H1 (cell line): ENCODE results near the gene PDK4. TPM values are rescaled to one million over a fixed set of nuclear protein-coding genes. Genes with fewer than 3 reads are reported as not detected.

Experiments
- polyA plus RNA-seq, 7 experiments: library from polyadenylated mRNA; depleted of rRNA in 3 of 7; stranded (reverse) in 5 of 7; unstranded in 2 of 7; fragments of >200 nt in 5 of 7; fragments of 200-250 nt in 2 of 7; gene quantifications; 1 replicate in 5 of 7; 2 replicates in 1 of 7; 4 replicates in 1 of 7; pipeline versions ENCODE4 v1.2.1 to v1.2.3, GENCODE V29; 2011 to 2013; ENCODE audit warnings: missing spikeins in 2 of 7, mixed read lengths in 2 of 7
- total RNA-seq: library from RNA; stranded (reverse); fragmentation: NEBNext Ultra II Directional; extraction: Animal tissue kit (Norgen Biotek cat#: 25700); gene quantifications from 2 replicates; pipeline ENCODE4 v1.2.1, GENCODE V29; 2021
- TF ChIP-seq, protein P1 (sequence below): fragments of 300-600 bp; sonication (generic); IDR thresholded peaks from 2 replicates; pipeline ENCODE4 v1.7.1; 2012; ENCODE audit warnings: low read length, moderate library complexity, mild to moderate bottlenecking, inconsistent platforms; ENCODE audit not compliant: insufficient replicate concordance

The PDK4 gene
- total and polyA plus RNA-seq, 2 of the 8 experiments (the other 6 are each of a cell fraction or from before 2014, with no cell fraction given): 0.26 TPM; not detected in 1

DNA sequence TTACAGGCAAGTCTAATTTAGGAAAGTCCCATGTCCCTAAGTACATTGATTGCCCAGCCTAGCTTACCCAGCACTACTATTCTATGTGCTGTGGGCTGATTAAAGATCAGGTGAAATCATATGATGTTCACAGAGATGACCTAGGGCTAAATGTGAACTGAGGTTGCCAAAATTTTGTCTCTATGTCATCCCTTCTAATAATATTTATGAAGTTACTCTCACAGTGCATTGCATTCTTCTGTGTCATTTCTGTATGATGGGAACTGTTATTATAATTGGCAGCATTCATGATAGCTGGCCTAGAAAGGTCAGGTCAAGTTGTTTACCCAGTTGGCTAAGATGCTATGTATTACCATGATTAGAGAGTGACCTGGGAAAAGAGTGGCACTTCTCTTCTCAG lies 2.8 kb upstream of the PDK4 start (continued):
- TF ChIP-seq, protein P1, sequence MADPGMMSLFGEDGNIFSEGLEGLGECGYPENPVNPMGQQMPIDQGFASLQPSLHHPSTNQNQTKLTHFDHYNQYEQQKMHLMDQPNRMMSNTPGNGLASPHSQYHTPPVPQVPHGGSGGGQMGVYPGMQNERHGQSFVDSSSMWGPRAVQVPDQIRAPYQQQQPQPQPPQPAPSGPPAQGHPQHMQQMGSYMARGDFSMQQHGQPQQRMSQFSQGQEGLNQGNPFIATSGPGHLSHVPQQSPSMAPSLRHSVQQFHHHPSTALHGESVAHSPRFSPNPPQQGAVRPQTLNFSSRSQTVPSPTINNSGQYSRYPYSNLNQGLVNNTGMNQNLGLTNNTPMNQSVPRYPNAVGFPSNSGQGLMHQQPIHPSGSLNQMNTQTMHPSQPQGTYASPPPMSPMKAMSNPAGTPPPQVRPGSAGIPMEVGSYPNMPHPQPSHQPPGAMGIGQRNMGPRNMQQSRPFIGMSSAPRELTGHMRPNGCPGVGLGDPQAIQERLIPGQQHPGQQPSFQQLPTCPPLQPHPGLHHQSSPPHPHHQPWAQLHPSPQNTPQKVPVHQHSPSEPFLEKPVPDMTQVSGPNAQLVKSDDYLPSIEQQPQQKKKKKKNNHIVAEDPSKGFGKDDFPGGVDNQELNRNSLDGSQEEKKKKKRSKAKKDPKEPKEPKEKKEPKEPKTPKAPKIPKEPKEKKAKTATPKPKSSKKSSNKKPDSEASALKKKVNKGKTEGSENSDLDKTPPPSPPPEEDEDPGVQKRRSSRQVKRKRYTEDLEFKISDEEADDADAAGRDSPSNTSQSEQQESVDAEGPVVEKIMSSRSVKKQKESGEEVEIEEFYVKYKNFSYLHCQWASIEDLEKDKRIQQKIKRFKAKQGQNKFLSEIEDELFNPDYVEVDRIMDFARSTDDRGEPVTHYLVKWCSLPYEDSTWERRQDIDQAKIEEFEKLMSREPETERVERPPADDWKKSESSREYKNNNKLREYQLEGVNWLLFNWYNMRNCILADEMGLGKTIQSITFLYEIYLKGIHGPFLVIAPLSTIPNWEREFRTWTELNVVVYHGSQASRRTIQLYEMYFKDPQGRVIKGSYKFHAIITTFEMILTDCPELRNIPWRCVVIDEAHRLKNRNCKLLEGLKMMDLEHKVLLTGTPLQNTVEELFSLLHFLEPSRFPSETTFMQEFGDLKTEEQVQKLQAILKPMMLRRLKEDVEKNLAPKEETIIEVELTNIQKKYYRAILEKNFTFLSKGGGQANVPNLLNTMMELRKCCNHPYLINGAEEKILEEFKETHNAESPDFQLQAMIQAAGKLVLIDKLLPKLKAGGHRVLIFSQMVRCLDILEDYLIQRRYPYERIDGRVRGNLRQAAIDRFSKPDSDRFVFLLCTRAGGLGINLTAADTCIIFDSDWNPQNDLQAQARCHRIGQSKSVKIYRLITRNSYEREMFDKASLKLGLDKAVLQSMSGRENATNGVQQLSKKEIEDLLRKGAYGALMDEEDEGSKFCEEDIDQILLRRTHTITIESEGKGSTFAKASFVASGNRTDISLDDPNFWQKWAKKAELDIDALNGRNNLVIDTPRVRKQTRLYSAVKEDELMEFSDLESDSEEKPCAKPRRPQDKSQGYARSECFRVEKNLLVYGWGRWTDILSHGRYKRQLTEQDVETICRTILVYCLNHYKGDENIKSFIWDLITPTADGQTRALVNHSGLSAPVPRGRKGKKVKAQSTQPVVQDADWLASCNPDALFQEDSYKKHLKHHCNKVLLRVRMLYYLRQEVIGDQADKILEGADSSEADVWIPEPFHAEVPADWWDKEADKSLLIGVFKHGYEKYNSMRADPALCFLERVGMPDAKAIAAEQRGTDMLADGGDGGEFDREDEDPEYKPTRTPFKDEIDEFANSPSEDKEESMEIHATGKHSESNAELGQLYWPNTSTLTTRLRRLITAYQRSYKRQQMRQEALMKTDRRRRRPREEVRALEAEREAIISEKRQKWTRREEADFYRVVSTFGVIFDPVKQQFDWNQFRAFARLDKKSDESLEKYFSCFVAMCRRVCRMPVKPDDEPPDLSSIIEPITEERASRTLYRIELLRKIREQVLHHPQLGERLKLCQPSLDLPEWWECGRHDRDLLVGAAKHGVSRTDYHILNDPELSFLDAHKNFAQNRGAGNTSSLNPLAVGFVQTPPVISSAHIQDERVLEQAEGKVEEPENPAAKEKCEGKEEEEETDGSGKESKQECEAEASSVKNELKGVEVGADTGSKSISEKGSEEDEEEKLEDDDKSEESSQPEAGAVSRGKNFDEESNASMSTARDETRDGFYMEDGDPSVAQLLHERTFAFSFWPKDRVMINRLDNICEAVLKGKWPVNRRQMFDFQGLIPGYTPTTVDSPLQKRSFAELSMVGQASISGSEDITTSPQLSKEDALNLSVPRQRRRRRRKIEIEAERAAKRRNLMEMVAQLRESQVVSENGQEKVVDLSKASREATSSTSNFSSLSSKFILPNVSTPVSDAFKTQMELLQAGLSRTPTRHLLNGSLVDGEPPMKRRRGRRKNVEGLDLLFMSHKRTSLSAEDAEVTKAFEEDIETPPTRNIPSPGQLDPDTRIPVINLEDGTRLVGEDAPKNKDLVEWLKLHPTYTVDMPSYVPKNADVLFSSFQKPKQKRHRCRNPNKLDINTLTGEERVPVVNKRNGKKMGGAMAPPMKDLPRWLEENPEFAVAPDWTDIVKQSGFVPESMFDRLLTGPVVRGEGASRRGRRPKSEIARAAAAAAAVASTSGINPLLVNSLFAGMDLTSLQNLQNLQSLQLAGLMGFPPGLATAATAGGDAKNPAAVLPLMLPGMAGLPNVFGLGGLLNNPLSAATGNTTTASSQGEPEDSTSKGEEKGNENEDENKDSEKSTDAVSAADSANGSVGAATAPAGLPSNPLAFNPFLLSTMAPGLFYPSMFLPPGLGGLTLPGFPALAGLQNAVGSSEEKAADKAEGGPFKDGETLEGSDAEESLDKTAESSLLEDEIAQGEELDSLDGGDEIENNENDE: no peak
- TF ChIP-seq, all 59 proteins: peak for 0
